ENCODE data around the gene HIVEP3. TPM values are rescaled to one million over a fixed set of nuclear protein-coding genes. Genes with fewer than 3 reads are reported as not detected.

HIVEP3 gene
- total RNA-seq, 1 donor from 2014 or later, result 0.37 TPM

GRCh38 chr1:41611068-41611931, 307.4 kb downstream of the HIVEP3 start:
- Histone ChIP-seq H4K20me1 (ENCODE audit: low read depth) (no peaks in the 10 kb centered on the region), H3K79me2 (ENCODE audit: low read depth) (no peaks in the 10 kb centered on the region), H3K4me2 (no peak overlapping the region), H3K4me3 (no peak overlapping the region), H3K4me1 (no peaks in the 10 kb centered on the region), H3K27me3 (no peaks in the 10 kb centered on the region), H3K9me3 (ENCODE audit: low read depth) (no peaks in the 10 kb centered on the region), H3K36me3 (no peaks in the 10 kb centered on the region), H3F3A (ENCODE audit: low read depth) (no peaks in the 10 kb centered on the region), H3K9ac (no peak overlapping the region), H2AFZ (replicated peaks) (no peak overlapping the region), H3K27ac (no peak overlapping the region)
- peaks cover 2% of the 10 kb centered on the region for H3K27me3 Mint-ChIP-seq (ENCODE audit: insufficient read depth, low read depth)
- DNase-seq (ENCODE audit: low spot score), result no peak
- TF ChIP-seq EZH2 (IDR thresholded peaks at IDR 0.05) (no peak), CTCF (IDR thresholded peaks at IDR 0.05) (no peak), EZH2phosphoT487 (IDR thresholded peaks at IDR 0.05) (no peak)
- H3K36me3 Mint-ChIP-seq, result no peaks in the 10 kb centered on the region
- H3K27ac Mint-ChIP-seq, result no peak overlapping the region
- H3K4me3 Mint-ChIP-seq, result no peak overlapping the region
- H3K9me3 Mint-ChIP-seq, result no peaks in the 10 kb centered on the region
- peaks cover 3% of the 10 kb centered on the region for H3K4me1 Mint-ChIP-seq

DNA sequence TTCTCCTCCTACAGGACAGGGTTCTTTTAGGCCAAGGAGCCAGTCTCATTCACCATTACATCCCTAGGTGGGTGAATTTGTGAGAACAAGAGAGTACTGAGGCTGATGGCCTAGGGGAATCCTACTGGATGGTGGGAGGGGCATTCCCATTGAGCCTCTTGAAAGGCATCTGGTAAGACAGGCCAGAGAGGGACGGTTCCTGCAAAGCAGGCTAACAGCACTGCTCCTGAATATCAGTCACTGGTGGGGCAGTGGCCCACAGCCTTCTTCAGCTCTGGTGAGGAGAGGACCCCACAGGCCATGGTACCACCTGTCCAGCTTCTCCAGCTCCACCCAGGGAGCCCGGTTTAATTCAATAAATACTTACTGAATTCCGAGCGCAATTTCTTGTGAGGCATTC, 308.4 kb downstream of the HIVEP3 start:
- H3F3A ChIP-seq (ENCODE audit: low read depth), result no peaks in the 10 kb centered on the region
- H3K9me3 ChIP-seq (ENCODE audit: low read depth), result no peaks in the 10 kb centered on the region
- Mint-ChIP-seq H3K27ac (no peak overlapping the region), H3K4me1 (peaks cover 3% of the 10 kb centered on the region), H3K9me3 (no peaks in the 10 kb centered on the region), H3K36me3 (no peaks in the 10 kb centered on the region), H3K4me3 (no peak overlapping the region), H3K27me3 (ENCODE audit: insufficient read depth, low read depth) (peaks cover 2% of the 10 kb centered on the region)
- H3K36me3 ChIP-seq, result no peaks in the 10 kb centered on the region
- H3K27me3 ChIP-seq, result no peaks in the 10 kb centered on the region
- H3K9ac ChIP-seq, result no peak overlapping the region
- no peak overlapping the region for H3K4me2 ChIP-seq
- H3K4me1 ChIP-seq, result no peaks in the 10 kb centered on the region
- H4K20me1 ChIP-seq (ENCODE audit: low read depth), result no peaks in the 10 kb centered on the region
- no peak overlapping the region for H3K27ac ChIP-seq
- TF ChIP-seq EZH2 (IDR thresholded peaks at IDR 0.05) (no peak), CTCF (IDR thresholded peaks at IDR 0.05) (no peak)
- no peaks in the 10 kb centered on the region for H3K79me2 ChIP-seq (ENCODE audit: low read depth)
- no peak for DNase-seq (ENCODE audit: low spot score)
- no peak overlapping the region for H2AFZ ChIP-seq (replicated peaks)
- H3K4me3 ChIP-seq, result no peak overlapping the region

- Mint-ChIP-seq H3K9me3 (no peaks in the 10 kb centered on the region), H3K4me1 (peaks cover 3% of the 10 kb centered on the region), H3K4me3 (no peak overlapping the region), H3K27me3 (ENCODE audit: insufficient read depth, low read depth) (peaks cover 2% of the 10 kb centered on the region), H3K36me3 (no peaks in the 10 kb centered on the region), H3K27ac (no peak overlapping the region)
- Histone ChIP-seq H3F3A (ENCODE audit: low read depth) (no peaks in the 10 kb centered on the region), H3K9me3 (ENCODE audit: low read depth) (no peaks in the 10 kb centered on the region), H2AFZ (replicated peaks) (no peak overlapping the region), H4K20me1 (ENCODE audit: low read depth) (no peaks in the 10 kb centered on the region), H3K27ac (no peak overlapping the region), H3K4me3 (no peak overlapping the region), H3K4me2 (no peak overlapping the region), H3K9ac (no peak overlapping the region), H3K79me2 (ENCODE audit: low read depth) (no peaks in the 10 kb centered on the region), H3K4me1 (no peaks in the 10 kb centered on the region), H3K27me3 (no peaks in the 10 kb centered on the region), H3K36me3 (no peaks in the 10 kb centered on the region)
- DNase-seq (ENCODE audit: low spot score), result no peak
- TF ChIP-seq CTCF (IDR thresholded peaks at IDR 0.05) (no peak), EZH2 (IDR thresholded peaks at IDR 0.05) (no peak), EZH2phosphoT487 (IDR thresholded peaks at IDR 0.05) (no peak)
Measured at GRCh38 chr1:41609166-41609883, 309.4 kb downstream of the HIVEP3 start.
